Measurements from ENCODE around the gene AUTS2.

DNA sequence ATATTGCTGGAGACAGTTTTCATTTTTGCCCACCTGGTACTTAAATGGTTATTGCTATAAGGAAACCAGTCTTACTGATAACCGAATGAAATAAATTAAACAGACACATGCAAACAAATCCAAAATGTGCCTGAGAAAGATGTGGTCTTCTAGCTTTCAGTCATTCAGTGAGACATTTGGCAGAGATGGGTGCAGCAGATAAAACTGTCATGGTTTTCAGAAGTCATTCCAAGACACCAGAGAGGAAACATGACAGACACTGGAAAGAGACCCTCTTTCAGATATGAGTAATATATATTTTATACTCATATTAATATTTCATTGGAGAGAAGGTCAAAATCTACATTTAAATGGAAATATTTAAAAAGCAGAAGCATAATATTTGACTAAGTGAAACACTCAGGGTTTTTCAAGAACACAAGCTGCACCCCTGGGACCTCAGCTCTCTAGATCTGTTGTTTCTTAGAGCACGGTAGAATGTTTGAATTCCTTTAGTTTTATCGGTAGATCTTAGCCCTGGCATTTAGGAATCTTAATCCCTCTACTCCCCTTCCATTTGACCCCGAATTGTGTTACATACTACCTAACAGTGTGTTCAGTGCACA lies 246.1 kb downstream of the AUTS2 start:
- TF ChIP-seq POLR2A (IDR thresholded peaks at IDR 0.05; ENCODE audit: low read depth, low read length) (no peak), POLR2AphosphoS5 (IDR thresholded peaks at IDR 0.05; ENCODE audit: low read depth, low read length) (no peak), TAF1 (IDR thresholded peaks at IDR 0.05; ENCODE audit: low read depth, low read length) (no peak)

All from GM12891 (cell line).